HPDE6-E6E7 (cell line): ENCODE results near the gene ROR2.

Experiments used
- DNase-seq: peaks from one replicate; pipeline ENCODE4 v3.0.0; 2011; ENCODE audit warnings: missing footprints; ENCODE audit errors: extremely low spot score

Gene ROR2

DNA sequence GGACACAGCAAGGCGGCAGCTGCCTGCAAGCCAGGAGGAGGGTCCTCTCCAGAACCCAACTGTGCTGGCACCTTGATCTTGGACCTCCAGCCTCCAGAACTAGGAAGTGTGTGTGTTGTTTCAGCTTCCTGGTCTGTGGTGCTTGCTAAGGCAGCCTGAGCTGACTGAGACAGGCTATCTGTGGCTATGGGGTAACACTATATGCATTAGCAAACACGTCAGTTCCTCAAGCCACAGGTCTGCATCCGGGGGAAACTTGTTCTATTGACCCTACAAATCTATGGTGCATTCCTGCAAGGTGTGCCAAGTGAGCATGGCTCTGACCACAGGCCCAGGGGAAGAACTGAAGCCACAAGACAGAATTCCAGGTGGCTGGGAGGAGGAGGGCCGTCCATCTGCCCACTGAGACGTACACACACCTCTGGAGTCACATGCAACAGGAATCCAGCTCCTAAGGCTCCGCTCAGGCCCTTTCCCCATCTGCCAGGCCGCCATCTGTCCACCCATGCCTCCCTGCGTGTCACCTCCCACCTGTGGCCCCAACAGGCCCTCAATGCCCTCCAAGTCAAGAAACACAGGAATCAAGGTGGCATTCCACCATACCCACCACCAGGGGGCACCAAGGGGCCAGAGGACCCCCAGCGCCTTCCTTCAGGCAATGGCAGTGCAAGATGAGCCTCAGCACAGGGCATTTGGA lies 174.9 kb downstream of the ROR2 start:
- DNase-seq: peak; percentile 58

DNA sequence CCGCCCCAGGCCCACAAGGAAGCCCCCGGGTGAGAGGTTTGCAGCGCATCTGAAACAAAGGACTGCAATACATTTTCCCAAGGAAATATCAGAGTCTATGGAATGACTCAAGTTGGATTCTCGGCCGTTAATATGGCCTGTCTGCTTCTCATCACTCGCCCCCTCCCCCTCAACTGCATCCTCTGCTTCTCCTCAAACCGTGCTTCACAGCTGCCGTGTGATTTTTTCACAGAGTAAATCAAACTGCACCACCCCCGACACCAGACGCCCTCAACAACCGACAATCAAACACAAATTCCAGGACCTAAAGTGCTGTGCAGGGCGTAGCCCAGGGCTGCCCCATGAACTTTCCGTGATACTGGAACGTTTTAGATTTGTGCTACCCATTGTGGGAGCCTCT lies 176.9 kb downstream of the ROR2 start:
- DNase-seq: no peak

DNA sequence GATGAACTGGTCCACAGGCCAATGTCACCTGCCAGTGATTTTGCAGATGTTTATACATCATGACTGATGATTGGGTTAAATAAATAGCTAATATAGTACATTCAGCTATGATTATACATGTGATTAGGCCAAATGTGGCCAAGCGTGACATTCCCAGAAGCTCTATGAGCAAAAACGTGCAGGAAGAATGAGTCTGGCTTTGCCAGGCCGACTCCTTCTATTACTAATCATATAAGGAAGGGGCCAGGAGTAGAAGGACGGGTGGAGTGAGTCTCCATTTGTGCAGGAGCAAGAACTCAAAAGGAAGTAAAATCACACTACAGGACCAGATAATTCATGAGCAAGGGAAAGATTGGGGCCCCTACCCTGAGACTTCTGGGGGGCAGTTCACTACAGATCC lies 178.2 kb downstream of the ROR2 start:
- no peak for DNase-seq

DNA sequence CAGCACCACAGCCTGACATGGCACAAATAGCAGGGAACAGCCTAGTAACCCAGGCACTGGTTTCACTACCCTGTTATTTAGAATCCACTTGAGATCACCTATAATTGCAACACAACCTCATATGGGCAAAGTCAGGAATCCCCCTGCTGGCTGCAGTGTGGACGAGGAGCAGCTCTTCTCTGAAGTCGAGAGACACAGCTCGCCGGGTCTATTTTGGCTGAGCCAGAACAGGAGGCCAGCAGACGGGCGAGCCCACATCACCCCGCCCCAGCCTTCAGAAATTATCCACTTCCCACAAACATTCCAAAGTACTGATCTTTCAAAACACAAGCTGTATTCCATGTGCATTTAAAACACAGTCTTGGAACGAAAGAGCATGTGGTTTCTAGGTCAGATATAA lies 179.0 kb downstream of the ROR2 start:
- DNase-seq: peak; percentile 23

DNA sequence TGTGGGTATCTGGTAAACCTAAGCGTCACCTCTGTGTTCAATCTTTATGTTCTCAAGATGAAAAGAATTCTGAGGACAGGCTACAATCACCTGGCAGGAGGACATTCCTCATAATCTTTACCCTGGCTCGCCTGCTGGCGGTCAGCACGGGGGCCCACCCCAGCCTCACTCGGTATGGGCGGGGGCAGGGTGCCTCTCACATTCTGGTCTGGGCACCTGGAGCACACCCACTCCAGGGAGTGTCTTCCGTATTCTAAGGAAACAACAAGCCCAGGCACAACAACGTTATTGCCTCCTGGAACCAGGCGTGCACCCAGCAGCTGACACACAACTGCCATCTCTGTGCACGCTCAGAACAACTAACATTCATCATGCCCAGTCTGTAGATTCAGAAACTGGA lies 179.8 kb downstream of the ROR2 start:
- no peak for DNase-seq

DNA sequence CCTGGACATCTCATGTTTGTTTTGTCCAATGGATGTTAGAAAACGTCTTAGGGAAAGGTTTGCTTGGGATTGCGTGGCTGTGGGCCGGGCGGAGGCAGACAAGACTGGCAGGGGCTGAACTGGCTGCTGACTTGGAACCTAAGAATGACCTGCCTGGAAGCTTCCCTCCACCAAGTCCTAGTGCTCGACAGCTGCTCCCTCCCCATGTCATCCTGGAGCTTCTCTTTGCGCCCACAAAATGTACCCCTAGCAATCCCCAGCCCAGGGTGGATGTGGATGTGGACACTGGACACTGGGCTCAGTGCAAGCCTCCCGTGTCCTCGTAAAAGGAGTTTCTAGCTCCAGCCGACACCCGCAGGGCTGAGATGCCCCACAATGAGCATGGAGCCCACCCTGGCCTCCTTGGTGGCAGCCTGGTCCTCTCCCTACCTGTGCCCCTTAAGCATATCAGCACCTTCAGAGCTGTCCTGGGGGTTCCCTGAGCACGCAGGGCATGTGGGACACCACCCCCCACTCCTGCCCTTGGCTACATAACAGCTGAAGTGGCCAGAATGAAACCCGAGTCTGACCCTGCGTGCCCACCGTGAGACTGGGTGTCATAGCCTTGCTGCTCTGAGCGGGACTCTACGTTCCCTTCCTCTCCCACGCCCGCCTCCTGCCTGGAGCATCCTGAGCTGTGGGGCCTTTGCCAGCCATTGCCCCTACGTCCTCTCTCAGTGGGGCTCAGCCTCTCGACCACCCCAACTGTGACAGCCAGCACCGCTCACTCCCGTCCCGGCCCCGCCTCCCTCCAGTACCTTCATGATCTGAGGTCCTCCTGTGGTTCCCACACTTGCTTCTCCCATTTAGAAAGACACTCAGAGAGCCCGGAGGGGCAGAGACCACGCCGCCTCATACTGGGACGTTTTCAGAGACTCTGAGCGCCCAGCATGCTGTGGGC lies 180.8 kb downstream of the ROR2 start:
- no peak for DNase-seq

DNA sequence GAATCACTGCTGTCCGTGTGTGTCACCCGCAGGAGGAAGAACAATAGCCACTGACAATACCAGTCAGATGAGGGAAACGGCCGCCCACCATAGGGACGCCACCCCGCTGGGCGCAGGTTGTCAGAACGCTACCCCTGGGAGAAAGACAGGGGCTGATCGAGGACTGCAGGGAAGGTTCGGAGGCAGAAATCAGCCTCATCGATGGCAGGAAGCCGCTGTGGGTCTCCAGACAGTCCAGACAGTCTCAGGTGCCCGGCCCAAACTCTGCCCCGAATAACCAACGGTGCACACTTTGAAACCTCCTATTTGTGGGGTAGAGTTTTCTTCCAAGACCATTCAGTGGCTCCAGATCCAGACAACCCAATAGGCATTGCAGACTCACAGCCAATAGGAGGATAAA lies 181.5 kb downstream of the ROR2 start:
- DNase-seq: no peak

DNA sequence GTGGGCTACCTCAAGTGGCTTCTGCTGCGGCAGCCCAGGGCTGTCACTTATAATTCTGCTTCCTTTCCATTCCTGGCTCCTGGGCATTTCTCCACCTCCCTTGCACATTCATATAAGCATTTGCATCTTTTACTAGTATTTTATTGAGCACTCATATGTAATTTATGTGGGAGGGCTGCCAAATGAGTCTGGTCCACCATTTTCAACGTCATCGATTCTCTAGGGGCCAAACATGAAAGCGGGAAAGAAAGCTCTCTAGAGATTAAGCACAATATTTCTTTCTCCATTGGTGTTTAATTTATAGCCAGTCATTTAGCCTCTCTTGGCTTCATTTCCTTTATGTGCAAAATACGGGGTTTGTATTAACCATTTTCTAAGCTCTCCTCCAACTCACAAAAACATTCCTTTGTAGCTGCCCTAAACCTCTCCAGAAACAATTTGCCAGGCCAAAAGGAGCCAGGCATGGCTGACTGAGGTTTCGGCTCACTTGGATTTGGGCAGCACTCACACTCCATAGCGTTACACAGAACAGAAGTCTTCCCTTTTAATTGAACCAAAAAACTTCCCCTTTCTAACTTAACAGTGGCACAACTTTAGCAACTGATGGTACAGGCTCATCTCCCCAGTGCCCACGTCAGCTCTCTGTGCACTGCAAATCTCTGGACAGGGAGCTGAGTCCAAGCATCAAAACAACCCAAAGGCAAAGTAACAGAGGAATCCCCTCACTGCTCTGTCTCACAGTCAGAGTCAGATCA lies 183.5 kb downstream of the ROR2 start:
- DNase-seq: no peak

DNA sequence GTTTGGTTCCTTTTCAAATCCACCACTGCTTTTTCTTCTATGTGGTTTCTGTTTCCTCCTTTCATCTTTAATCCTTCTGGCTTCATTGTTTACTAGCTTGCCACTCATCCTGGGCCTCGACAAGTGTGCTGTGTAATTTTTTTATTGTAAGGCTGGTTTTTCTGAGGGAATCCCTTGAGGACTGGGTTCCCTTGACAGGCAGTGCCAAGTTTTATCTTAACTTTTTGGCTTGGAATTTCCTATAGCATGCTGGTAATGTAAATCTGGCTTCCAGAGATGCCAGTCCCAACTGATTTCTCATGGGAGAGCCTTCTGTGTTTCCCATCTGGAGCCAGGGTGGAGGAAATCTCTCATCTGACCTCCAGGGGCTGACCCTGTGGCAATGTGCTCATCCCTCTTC lies 184.7 kb downstream of the ROR2 start:
- no peak for DNase-seq

DNA sequence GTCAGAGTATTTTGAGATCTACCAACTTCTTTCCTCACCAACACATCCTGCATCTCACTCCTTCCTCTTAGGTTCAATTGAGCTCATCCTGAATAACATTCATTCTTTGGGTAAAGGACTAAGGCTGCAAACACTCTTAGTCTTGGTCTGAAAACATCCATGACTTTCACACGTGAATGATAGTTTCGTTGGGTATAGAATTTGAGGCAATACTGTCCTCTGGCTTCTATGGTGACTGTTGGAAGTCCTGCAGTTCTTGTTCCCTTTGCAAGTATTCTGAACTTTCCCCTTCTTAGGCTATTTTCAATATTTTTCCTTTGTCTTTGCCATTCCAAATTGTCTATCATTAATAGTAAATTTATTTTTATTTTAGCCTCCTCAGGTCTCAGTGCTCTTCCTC lies 185.4 kb downstream of the ROR2 start:
- DNase-seq: no peak

DNA sequence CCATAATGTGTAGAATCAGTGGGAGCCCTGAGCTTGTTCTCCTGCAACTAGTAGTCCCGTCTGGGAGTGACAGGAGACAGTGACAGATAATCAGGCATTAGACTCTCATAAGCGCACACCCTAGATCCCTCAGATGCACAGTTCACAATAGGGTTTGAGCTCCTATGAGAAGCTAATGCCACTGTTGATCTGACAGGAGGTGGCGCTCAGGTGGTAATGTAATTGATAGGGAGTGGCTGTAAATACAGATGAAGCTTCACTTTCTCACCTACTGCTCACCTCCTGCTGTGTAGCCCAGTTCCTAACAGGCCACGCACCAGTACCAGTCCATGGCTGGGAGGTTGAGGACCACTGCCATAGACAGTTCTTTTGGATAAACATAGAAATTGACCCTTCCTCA lies 188.7 kb downstream of the ROR2 start:
- no peak for DNase-seq

DNA sequence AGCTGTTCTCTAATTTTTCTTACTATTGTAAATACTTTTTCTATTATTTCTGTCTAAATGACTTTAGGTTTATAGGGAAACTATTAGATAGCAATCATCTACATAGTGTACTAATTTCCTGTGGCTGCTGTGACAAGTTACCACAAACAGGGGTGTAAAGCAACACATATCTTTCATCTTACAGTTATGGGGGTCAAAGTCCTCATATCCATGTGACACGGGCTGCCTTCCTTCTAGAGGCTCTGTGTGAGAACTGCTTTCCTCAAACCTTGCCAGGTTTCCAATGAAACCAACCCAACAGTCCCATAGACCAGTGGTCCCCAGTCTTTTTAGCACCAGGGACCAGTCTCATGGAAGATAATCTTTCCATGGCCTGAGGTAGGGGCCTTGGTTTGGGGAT lies 189.1 kb downstream of the ROR2 start:
- no peak for DNase-seq

DNA sequence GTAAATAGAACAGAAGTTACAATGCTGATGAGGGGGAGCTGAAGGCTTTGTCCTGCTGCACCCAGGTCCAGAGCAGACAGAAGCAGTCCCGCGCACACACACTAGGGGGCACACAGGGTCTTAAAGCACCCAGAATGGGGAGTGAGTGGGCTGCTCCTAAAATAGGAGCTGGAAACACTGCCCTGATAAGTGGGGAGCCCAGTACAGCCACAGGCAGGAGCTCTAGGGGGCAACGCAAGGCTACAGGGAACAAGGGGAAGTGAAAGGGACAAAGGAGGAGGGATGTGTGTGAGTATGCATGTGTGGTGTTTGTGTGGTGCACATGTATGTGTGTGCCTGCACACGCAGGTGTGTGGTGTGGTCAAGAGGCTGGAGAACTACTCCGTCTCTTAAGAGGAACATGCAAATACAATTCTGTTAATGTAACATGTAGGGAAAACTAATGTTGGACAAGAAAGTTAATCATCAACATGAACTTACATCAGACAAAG lies 191.5 kb downstream of the ROR2 start:
- no peak for DNase-seq

DNA sequence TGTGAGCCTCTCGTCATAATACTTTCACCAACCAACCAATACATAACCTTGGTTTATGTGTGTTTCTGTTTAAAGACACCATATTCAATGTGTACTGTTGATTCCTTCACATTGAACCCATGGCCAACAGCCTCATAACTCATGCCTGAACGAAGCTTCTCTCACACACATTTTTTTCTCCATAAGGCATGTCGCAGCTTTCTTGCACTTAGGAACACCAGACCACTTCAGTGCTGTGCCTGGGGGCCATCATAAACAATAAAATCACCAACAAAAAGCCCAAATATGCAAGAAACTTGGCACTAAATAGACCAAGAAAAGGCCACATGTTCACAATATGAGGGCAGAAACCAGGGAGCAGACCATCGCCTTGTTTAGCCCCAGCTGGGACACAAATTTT lies 192.2 kb downstream of the ROR2 start:
- DNase-seq: no peak

DNA sequence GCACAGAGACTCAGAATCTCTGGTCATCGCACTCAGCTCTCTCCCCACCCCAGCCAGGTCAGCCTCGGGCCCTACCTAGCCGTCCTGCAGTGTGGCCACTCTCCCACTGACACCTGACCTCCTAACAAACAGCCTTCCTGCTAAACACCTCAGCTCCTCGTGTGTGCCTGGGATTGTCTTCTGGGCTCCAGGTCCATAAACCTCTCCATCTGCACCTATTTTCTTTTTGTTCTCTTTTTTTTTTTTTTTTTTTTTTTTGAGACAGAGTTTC lies 193.6 kb downstream of the ROR2 start:
- no peak for DNase-seq

DNA sequence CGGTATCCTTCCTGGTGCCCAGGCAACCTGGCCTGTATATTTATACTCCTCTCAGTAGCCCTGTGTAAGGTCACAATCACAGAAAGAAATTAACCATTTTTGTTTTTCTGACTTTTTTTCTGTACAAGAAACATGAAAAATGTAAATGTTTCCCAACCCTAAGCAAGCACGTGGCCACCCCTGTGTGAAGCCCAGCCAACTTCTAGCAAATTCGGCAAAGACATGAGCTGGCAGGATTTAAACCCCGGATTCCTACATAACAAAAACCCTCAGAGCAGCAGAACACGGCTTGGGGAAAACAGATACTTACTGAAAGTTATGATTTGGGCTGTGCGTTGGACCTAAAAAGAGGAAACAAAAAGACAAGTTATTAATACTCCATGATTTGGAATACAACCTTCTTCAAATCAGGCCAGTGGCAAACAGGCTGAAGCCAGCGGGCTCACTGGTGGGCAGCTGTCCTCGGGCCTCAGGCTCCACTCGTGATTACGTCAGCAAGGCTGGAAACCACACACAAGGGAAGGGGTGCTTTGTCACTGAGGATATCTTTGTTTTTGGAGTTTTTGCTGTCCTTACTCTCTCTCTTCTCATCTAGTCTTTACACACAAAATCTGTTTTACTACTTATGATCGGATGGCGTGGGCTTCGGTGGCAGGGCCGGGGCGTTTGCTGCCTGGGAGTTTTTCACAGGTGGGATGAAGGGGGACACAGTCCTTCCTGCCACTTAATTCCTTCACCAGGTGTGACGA lies 194.1 kb downstream of the ROR2 start:
- no peak for DNase-seq

DNA sequence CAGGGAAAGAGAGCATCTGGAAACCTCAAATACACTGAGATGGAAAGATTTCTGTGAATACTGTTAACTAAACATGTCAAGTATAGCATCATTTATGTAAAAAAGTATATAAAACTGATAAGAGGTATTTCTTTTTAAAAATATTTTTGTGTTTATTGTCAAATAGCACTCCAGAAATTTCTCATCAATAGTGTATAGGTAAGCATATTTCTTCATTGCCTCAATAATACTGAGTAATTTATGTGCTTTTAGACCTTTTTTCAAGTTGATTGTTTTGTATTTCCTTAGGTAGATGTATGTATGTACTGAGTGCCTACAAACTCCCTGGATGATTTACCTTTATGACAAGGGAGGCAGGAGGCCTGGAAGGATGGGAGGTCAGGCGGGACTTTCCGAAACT lies 196.3 kb downstream of the ROR2 start:
- DNase-seq: no peak

DNA sequence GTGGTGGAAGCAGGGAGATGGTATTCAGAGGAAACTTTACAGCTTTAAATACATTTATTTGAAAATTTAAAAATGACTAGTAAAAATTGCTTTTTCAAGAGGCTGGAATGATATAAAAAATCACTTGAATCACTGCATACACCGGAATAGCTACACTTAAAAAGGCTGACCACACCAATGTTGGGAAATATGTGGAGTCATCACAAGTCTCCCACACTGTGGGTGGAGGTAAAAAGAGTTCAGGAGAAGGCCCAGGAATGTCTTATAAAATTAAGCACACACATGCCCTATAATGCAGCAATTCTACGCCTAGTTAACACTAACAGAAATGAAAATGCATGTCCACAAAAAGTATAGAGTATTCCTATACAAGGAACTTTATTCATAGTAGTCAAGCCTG lies 198.1 kb downstream of the ROR2 start:
- no peak for DNase-seq

DNA sequence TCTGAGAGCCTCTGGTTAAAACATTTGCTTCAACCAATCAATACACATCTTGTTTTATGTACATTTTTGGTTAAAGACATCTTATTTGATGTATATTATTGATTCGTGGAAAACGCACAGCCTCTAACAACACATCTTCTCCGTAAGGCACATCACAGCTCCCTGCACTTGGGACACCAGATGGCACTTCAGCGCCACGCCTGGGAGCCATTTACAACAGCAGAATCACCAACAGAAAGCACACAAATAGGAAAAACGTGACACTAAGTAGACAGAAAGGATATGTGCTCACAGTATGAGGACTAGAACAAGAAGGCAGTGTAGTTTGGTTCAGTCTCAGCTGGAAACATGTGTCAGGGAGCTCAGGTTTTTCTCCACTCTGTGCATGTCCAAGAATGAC lies 199.7 kb downstream of the ROR2 start:
- no peak for DNase-seq

DNA sequence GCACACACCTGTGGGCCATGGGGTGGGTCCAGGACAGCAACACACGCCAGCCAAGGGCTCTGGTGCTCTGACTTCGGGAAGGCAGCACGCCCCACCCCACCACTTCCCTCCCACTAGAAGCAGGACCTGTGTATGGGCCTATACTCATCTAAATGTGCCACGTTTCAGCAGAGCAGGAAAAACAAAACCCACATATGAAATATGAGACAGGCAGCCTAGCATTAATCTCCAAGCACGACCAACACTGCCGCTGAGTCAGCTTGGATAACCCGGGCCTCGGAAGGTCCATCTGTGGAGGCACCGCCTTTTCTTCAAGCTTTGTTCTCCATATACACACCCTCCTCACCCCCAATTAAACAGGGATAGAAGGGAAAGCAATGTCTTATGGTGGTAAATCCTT lies 203.1 kb downstream of the ROR2 start:
- DNase-seq: no peak

DNA sequence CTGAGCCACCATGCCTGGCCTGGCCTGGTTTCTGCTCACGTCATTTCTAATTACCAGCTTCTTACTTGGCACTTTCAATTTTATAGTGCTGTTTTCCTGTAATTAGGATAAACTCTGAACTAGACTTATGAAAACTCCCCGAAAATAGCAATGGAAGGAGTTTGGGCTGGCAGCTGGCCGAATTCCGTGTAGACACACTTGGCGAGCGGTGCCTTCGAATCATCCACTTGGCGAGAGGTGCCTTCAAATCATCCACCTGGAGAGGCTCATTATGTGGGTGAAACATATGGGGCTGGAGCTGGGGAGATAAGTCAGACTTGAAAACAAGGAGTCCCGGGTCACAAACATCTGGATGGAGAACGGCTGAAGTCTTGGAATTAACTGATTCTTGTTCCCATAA lies 203.7 kb downstream of the ROR2 start:
- DNase-seq: no peak

DNA sequence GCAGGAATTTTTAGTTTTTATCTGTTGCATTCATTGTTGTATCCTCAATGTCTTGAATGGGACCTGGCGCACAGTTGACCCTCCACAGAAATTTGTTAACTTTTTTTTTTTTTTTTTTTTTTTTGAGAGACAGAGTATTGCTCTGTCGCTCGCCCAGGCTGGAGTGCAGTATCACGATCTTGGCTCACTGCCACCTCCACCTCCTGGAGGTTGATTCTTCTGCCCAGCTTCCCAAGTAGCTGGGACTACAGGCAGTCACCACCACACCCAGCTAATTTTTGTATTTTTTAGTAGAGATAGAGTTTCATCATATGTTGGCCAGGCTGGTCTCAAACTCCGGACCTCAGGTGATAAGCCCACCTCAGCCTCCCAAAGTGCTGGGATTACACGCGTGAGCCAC lies 205.9 kb downstream of the ROR2 start:
- DNase-seq: no peak
